Nucleus accumbens (tissue), 56 donors: Measurements from ENCODE around the gene AGMO.

Source experiments
- DNase-seq, 56 donors: peaks; one replicate each; lab custom pipeline; 2025; lab: John Stamatoyannopoulos, UW

The AGMO gene

GRCh38 chr7:15463801-15464666, 97.8 kb downstream of the AGMO start:
- DNase-seq: no peak

DNA sequence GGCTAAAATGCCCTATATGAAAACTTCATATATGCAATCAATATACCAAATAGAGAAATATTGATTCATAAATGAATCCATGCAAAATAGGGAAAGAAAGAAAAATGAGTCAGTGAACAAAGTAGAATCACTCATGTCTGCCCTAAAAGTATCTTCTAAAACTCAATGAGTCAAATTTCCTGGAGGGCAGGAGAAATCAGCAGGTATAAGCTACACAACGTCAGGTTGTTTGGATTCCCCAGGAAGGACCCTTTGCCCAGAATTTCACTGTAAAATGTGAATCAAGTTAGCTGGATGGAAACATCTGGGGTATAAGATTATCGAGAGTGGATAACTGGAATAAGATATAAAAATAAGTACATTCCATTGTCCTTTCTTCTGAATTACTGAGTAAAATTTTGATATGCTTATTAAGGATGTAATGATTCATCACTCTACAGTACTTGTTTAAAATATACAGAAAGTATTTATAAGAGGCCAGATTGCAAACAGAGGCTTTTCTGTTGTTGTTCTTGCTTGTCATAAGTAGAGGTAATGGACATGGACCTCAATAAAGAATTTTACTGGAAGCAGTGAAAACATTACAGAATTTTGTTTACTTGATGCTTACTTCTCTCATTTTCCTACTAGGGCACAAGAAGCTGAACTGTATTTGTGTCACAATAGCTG, 99.0 kb downstream of the AGMO start:
- DNase-seq: no peak

DNA sequence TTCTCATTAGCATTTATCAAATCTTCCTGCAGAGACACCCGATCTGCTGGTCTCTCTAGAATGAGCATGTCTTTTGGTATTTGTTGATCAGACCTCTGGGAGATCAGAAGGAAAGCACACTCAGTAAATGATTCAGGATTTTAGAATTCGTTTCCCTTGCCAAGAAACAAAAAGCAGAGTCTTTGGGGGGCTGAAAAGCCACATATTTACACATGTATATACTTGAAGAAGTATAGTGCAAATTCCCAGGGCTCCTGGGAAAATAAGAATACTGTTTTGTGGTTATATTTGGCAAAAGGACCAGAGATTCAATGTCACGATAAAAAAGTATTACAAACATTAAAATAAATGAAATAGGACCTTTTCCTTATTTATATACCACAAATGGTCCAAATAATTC, 100.2 kb downstream of the AGMO start:
- DNase-seq: no peak

- DNase-seq: no peak
Measured at GRCh38 chr7:15459018-15459615, 102.7 kb downstream of the AGMO start.

DNA sequence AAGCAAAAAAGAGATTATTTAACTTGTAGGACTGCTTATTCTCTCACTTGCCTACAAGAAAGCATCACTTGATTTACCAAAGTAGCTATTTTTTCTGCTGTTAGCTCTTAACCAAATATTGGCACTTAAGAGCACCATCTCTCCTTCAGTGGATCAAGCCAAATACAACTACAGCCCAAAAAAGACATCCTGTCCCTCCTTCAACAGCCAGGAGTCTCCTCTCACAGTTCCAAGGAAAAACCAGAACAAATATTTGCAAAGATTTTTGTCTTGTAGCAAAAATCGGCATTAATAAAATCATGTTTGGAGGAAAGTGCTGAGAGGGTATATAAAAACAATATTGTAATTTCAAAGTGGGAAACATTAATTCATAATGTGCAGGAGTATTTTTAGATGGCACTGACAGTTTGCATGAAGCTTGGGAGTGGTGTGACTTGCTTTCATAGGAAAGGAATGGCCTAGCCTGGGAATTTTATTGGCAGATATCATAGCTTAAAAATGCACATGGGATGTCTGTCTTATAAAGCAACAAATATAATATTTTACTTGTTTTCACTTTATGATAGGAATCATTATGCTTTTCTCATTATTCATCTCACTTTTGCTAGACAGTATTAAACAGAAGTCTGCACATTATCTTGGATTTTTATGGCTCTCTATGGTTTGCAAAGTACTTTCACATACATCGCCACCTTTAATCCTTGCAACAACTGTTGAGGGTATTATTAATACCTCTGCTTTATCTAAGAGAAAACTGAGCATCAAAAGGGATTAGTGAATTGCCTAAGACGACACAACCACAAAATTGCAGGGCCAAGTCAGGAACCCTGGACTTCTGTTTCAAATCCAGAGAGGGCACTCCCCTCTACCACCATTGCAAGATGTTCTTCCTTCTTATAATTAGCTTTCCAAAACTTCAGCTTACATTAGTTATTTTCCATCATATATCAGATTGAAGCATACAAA, 103.5 kb downstream of the AGMO start:
- no peak for DNase-seq

DNA sequence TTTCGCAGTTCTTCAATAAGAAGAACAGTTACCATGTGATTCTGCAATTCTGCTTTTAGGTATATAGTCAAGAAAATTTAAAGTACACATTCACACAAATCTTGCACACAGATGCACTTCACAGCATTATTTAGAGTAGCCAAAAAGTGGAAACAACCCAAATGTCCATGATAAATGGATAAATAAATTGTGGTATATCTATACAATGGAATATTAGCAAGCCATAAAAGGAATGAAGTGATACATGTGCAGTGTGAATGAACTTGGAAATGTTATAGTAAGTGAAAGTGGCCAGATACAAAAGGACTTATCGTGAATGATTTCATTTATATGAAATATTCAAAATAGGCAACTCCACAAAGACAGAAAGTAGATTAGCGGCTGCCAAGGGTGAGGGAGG, 109.1 kb downstream of the AGMO start:
- DNase-seq: no peak

GRCh38 chr7:15446722-15447121, 115.1 kb downstream of the AGMO start:
- DNase-seq: no peak

DNA sequence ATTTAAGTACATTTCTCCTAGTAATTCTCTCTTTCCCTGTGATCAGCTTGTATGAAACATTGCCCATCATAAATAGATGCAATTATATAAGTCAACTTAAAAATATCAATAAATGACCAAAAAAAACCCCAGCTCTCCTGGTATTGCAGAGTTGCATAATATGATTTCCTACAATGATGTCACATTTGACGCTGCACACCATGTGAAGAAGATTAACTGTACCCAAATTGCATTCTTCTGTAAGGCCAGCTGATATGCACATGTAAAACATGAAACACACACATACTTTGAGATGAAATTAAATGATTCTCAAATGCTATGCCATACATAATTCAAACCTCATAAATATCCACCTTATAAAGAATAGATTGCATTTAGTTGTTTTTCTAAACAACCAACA, 115.5 kb downstream of the AGMO start:
- DNase-seq: no peak

GRCh38 chr7:15441915-15442314, 119.9 kb downstream of the AGMO start:
- DNase-seq: no peak

DNA sequence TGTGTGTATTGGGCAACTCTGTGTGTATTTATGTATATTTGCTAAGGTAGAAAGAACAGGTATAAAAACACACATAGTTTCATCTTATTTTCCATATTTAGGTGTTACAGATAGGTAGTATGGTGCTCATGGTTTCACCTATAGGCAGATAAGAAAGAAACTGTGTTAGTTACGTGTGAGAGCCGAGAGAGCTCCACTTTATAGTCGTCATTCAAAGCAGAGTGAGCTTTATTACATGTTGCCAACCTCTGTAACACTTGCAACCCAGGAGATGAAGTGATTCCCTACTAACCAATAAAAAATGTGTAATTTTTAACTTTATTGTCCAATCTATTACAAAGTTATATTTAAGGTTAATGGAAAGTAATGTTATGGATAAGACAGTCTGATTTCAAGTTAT, 121.3 kb downstream of the AGMO start:
- DNase-seq: no peak

DNA sequence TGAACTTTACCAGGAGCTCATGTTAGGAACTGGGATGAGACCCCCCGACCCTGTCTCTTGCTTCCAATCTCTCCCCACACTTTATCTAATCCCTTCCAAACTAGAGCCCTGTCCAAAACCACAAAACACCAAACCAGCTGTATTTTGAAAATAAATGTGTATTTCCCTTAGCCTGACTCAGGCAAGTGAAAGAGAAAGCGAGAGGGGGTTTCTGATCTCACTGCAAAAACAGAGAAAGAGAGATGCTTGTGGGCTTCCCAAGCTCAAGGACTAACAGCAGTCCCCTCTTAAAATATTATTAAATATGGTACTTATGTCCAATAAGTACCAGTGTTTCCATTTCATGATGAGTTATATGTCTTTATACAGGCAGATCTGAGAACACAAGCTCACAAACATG, 122.0 kb downstream of the AGMO start:
- DNase-seq: no peak

DNA sequence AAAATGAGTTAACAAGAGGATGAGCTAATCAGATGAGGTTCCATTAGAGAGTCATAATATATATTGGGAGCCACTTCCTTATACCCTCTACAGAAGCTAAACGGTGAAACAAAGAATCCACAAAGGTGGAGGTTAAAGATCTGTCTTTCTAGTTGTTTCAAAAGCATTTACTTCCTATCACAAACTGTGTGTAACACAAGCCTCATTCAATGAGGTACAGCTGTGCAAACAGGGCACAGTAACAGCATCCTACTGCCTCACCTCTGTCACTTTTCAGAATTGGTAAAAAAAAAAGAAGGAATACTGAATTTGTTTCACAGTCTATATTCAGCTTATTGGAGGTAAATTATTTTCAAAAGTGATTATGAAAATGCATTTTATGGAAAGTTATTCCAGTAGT, 128.7 kb downstream of the AGMO start:
- DNase-seq: no peak

GRCh38 chr7:15430911-15431310, 130.9 kb downstream of the AGMO start:
- DNase-seq: no peak

DNA sequence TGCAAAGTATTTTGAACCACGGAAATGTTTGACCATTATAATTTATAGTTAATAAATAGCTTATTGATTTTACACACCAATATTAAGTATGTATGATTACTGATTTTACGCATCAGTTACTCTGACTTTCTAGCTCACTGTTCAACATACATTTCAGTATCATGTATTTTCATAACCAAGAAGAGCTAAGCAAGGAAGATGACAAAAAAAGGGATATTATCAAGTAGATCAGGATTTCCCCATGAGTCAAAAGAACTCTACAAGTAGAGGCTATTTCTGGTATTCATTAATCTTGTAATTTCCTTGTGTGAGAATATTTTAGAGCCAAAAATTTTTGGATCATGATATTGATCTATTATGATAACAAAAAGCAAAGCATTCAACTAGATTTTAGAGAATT, 131.6 kb downstream of the AGMO start:
- DNase-seq: no peak

DNA sequence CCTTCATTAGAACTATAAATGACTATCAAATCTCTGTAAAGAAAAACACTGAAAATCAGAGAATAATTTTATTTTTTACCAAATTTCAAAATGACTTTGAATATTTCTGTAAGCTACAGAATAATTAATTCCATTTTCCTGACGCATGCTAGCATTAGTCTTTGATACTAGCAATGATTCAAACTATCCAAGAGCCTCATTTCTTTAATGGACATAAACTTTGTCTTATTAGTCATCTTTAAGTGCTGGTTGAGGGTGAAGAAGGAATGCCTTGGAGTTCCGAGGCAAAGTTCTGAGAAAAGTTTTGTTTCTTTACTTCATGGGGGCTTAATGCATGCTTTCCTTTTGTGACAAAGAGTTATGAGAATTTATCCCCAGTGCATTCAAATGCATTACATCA, 137.3 kb downstream of the AGMO start:
- no peak for DNase-seq

- no peak for DNase-seq
Measured at GRCh38 chr7:15419596-15419995, 142.2 kb downstream of the AGMO start.

GRCh38 chr7:15418264-15418663, 143.6 kb downstream of the AGMO start:
- no peak for DNase-seq

- DNase-seq: no peak
Measured at GRCh38 chr7:15417341-15417988, 144.3 kb downstream of the AGMO start.

- no peak for DNase-seq
Measured at GRCh38 chr7:15411019-15411418, 150.8 kb downstream of the AGMO start.

DNA sequence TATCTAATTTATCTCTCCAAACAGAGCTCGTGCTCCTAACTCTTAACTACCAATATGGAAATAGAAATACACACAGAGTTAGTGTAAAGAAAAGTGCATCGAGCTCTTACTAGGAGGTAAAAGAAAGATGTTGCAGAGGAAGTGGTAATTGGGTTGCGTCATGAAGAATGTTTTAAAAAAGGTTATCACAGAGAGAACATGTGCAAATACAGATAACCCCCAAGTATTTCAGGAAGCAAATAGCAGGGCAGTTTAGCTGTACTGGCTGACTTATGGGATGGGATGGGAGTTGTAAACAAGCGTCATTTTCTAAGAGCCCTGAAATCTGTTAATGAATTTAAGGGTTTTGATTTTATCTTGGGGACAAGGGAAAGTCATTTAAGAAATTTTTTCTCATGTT, 153.9 kb downstream of the AGMO start:
- DNase-seq: no peak
